ENCODE results near the gene TOGARAM1. TPM values are rescaled to one million over a fixed set of nuclear protein-coding genes. Genes with fewer than 3 reads are reported as not detected.

Gene TOGARAM1
- polyA plus RNA-seq, 1 donor = 28.0 TPM

- no peak for DNase-seq
Measured at GRCh38 chr14:44963775-44964380, 1.9 kb downstream of the TOGARAM1 start.

- DNase-seq = no peak
Measured at GRCh38 chr14:44966601-44967336, 4.8 kb downstream of the TOGARAM1 start.

GRCh38 chr14:44968714-44969113, 6.7 kb downstream of the TOGARAM1 start:
- no peak for DNase-seq

GRCh38 chr14:44970907-44971306, 8.9 kb downstream of the TOGARAM1 start:
- DNase-seq = no peak

GRCh38 chr14:44971459-44971858, 9.5 kb downstream of the TOGARAM1 start:
- DNase-seq = no peak

GRCh38 chr14:44979273-44979672, 17.3 kb downstream of the TOGARAM1 start:
- DNase-seq = no peak

- DNase-seq = peak; percentile 71
Measured at GRCh38 chr14:44979740-44980356, 17.9 kb downstream of the TOGARAM1 start.

GRCh38 chr14:44981198-44981597, 19.2 kb downstream of the TOGARAM1 start:
- DNase-seq = no peak

GRCh38 chr14:44982594-44982993, 20.6 kb downstream of the TOGARAM1 start:
- no peak for DNase-seq

GRCh38 chr14:44988694-44989093, 26.7 kb downstream of the TOGARAM1 start:
- no peak for DNase-seq

GRCh38 chr14:44989497-44990440, 27.8 kb downstream of the TOGARAM1 start:
- DNase-seq = no peak

GRCh38 chr14:44990533-44990932, 28.5 kb downstream of the TOGARAM1 start:
- DNase-seq = no peak

GRCh38 chr14:44995196-44995595, 33.2 kb downstream of the TOGARAM1 start:
- DNase-seq = no peak

- no peak for DNase-seq
Measured at GRCh38 chr14:44995770-44996294, 33.8 kb downstream of the TOGARAM1 start.

- no peak for DNase-seq
Measured at GRCh38 chr14:45003924-45004323, 41.9 kb downstream of the TOGARAM1 start.

- DNase-seq = no peak
Measured at GRCh38 chr14:45015133-45015532, 53.1 kb downstream of the TOGARAM1 start.

GRCh38 chr14:45028107-45028626, 66.2 kb downstream of the TOGARAM1 start:
- DNase-seq = no peak

GRCh38 chr14:45034730-45035129, 72.7 kb downstream of the TOGARAM1 start:
- no peak for DNase-seq

GRCh38 chr14:45038256-45038655, 76.3 kb downstream of the TOGARAM1 start:
- DNase-seq = no peak

- no peak for DNase-seq
Measured at GRCh38 chr14:45038865-45039264, 76.9 kb downstream of the TOGARAM1 start.

- DNase-seq = no peak
Measured at GRCh38 chr14:45039390-45039789, 77.4 kb downstream of the TOGARAM1 start.

GRCh38 chr14:45041641-45042040, 79.7 kb downstream of the TOGARAM1 start:
- no peak for DNase-seq
